ENCODE results near the gene ID1.

- TF ChIP-seq CTCF (IDR thresholded peaks at IDR 0.05) (no peak), POLR2A (IDR thresholded peaks at IDR 0.05) (no peak)
Measured at GRCh38 chr20:31643522-31643921, 38.4 kb downstream of the ID1 start.
